Fibroblast of the aortic adventitia (primary cell): ENCODE data around the gene KCNQ4. TPM values are rescaled to one million over a fixed set of nuclear protein-coding genes. Genes with fewer than 3 reads are reported as not detected.

Experiments used
- DNase-seq: peaks from one replicate; pipeline ENCODE4 v3.0.0-alpha.2; 2010; ENCODE audit warnings: low read depth
- H3K4me3 ChIP-seq: 2 replicates; pipeline ENCODE4 v1.5.1; 2011; ENCODE audit warnings: low read depth, mild to moderate bottlenecking, control low read depth, low read length, moderate library complexity
- CTCF ChIP-seq: IDR thresholded peaks from 2 replicates; pipeline ENCODE4 v1.5.1; 2011; ENCODE audit warnings: mild to moderate bottlenecking, low read length, control low read depth, inconsistent platforms; ENCODE audit not compliant: insufficient read depth
- total RNA-seq: library from RNA; depleted of rRNA; stranded (reverse); fragments of >200 nt; gene quantifications from 2 replicates; pipeline ENCODE4 v1.2.3, GENCODE V29; 2012; ENCODE audit warnings: low replicate concordance

Gene KCNQ4
- total RNA-seq, 1 donor = not detected

- DNase-seq = no peak
- no peak overlapping the region for H3K4me3 ChIP-seq
- TF ChIP-seq CTCF = no peak
Observed at GRCh38 chr1:40762144-40762923, 21.3 kb upstream of the KCNQ4 start.

GRCh38 chr1:40763742-40764532 is 19.6 kb upstream of the KCNQ4 start:
- H3K4me3 ChIP-seq = no peak overlapping the region
- TF ChIP-seq CTCF = no peak
- peak; percentile 31 for DNase-seq

- DNase-seq = no peak
- TF ChIP-seq CTCF = no peak
Observed at GRCh38 chr1:40764981-40765380, 18.6 kb upstream of the KCNQ4 start.

GRCh38 chr1:40766017-40766416 is 17.6 kb upstream of the KCNQ4 start:
- H3K4me3 ChIP-seq = no peak overlapping the region
- no peak for TF ChIP-seq CTCF
- no peak for DNase-seq

More at GRCh38 chr1:40764981-40765380, 18.6 kb upstream of the KCNQ4 start:
- no peak overlapping the region for H3K4me3 ChIP-seq

GRCh38 chr1:40766560-40766959 is 17.0 kb upstream of the KCNQ4 start:
- DNase-seq = no peak
- TF ChIP-seq CTCF = no peak
- H3K4me3 ChIP-seq = no peak overlapping the region

GRCh38 chr1:40768146-40768990 is 15.2 kb upstream of the KCNQ4 start:
- no peak overlapping the region for H3K4me3 ChIP-seq
- TF ChIP-seq CTCF = no peak
- DNase-seq = no peak
